AG04449 (cell line): ENCODE measurements around the gene KCP.

Source experiments
- CTCF ChIA-PET: fragments of 350-600 bp; formaldehyde crosslinking; extraction: SDS; loops from one replicate; lab custom pipeline; 2021; ENCODE audit warnings: antibody characterized with exemption; lab: Yijun Ruan, JAX
- POLR2A ChIA-PET: fragments of 400-600, 350-600 bp; formaldehyde crosslinking; extraction: SDS; loops from one replicate; lab custom pipeline; 2020; ENCODE audit warnings: antibody characterized with exemption, inconsistent platforms; lab: Yijun Ruan, JAX
- DNase-seq: peaks from one replicate; pipeline ENCODE4 v3.0.0-alpha.2; 2010; ENCODE audit warnings: low read depth, low spot score
- H3K4me3 ChIP-seq: 2 replicates; pipeline ENCODE4 v1.5.1; 2011; ENCODE audit warnings: low read depth, mild to moderate bottlenecking, control low read depth, low read length
- TF ChIP-seq, protein P1 (sequence below): IDR thresholded peaks from one replicate; pipeline ENCODE4 v1.5.1; 2011; ENCODE audit warnings: mild to moderate bottlenecking, moderate library complexity, low read length, control low read depth, inconsistent platforms; ENCODE audit not compliant: insufficient read depth; ENCODE audit errors: missing control alignments

KCP gene

DNA sequence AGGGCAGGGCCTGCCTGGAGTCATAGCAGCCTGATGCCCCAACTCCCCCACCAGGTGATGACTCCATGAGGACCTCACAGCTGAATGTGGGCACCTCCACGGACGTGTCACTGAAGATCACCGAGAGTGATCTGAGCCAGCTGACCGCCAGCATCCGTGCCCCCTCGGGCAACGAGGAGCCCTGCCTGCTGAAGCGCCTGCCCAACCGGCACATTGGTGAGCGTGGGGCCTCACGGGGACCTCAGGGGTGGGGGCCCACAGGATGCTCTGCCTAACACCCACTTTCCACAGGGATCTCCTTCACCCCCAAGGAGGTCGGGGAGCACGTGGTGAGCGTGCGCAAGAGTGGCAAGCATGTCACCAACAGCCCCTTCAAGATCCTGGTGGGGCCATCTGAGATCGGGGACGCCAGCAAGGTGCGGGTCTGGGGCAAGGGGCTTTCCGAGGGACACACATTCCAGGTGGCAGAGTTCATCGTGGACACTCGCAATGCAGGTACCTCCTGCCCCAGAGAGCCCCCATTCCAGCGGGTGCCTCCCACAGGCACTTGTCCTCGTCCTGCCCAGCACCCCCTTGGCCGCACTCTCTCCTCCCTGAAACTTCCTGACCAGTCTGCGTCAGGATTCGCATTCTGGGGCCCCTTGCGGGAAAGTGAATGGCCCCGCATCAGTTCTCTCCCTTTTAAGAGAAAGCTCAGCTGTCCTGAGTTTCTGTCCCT lies 57.8 kb downstream of the KCP start:
- no peak for DNase-seq
- no peak overlapping the region for H3K4me3 ChIP-seq
- ChIA-PET POLR2A (no interaction called here), CTCF (no interaction called here)
- TF ChIP-seq, protein P1, sequence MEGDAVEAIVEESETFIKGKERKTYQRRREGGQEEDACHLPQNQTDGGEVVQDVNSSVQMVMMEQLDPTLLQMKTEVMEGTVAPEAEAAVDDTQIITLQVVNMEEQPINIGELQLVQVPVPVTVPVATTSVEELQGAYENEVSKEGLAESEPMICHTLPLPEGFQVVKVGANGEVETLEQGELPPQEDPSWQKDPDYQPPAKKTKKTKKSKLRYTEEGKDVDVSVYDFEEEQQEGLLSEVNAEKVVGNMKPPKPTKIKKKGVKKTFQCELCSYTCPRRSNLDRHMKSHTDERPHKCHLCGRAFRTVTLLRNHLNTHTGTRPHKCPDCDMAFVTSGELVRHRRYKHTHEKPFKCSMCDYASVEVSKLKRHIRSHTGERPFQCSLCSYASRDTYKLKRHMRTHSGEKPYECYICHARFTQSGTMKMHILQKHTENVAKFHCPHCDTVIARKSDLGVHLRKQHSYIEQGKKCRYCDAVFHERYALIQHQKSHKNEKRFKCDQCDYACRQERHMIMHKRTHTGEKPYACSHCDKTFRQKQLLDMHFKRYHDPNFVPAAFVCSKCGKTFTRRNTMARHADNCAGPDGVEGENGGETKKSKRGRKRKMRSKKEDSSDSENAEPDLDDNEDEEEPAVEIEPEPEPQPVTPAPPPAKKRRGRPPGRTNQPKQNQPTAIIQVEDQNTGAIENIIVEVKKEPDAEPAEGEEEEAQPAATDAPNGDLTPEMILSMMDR: no peak

- H3K4me3 ChIP-seq: no peak overlapping the region
- POLR2A ChIA-PET: interaction anchor here (1.3 kb wide), 1 partner anchor 10 kb away, joined by 3 read pairs; no protein-coding TSS in a partner anchor
- no peak for DNase-seq
- TF ChIP-seq, protein P1: no peak
- CTCF ChIA-PET: interaction anchor here (0.7 to 1.4 kb wide), 7 partner anchors 8 to 241 kb away, joined by 3 to 8 read pairs (median 3); partner anchors contain the start of gene ATP6V1F
Observed at GRCh38 chr7:128849804-128850490, 60.6 kb downstream of the KCP start.

- ChIA-PET POLR2A (no interaction called here), CTCF (interaction anchor here (1.1 kb wide), 1 partner anchor 14 kb away, joined by 4 read pairs; the partner anchor contains the start of gene ATP6V1F)
- H3K4me3 ChIP-seq: no peak overlapping the region
- TF ChIP-seq, protein P1: no peak
- DNase-seq: no peak
Observed at GRCh38 chr7:128849156-128849515, 61.4 kb downstream of the KCP start.

GRCh38 chr7:128848289-128849155 lies 62.0 kb downstream of the KCP start:
- CTCF ChIA-PET: interaction anchor here (1.1 kb wide), 1 partner anchor 14 kb away, joined by 4 read pairs; the partner anchor contains the start of gene ATP6V1F
- no peak for DNase-seq
- no peak overlapping the region for H3K4me3 ChIP-seq
- TF ChIP-seq, protein P1: no peak
- POLR2A ChIA-PET: interaction anchor here (1.0 to 1.6 kb wide), 2 partner anchors 13 to 16 kb away, joined by 3 to 4 read pairs; no protein-coding TSS in a partner anchor

DNA sequence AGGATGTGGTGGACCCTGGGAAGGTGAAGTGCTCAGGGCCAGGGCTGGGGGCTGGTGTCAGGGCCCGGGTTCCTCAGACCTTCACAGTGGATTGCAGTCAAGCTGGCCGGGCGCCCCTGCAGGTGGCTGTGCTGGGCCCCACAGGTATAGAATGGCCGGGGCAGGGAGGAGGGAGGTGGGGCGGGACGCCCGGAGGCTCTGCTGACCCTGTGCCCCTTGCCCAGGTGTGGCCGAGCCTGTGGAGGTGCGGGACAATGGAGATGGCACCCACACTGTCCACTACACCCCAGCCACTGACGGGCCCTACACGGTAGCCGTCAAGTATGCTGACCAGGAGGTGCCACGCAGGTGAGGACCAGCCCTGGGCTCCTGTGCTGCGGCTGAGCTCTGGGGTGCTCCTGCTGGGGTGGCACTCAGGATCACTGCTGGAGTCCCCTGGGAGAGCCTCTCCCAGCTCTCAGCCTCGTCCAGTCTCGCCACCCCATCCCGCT lies 62.7 kb downstream of the KCP start:
- CTCF ChIA-PET: no interaction called here
- DNase-seq: no peak
- POLR2A ChIA-PET: interaction anchor here (1.0 to 1.6 kb wide), 2 partner anchors 14 to 15 kb away, joined by 3 to 4 read pairs; no protein-coding TSS in a partner anchor
- H3K4me3 ChIP-seq: no peak overlapping the region
- TF ChIP-seq, protein P1: no peak
